Measurements from ENCODE around the gene RSBN1L.

RSBN1L gene

DNA sequence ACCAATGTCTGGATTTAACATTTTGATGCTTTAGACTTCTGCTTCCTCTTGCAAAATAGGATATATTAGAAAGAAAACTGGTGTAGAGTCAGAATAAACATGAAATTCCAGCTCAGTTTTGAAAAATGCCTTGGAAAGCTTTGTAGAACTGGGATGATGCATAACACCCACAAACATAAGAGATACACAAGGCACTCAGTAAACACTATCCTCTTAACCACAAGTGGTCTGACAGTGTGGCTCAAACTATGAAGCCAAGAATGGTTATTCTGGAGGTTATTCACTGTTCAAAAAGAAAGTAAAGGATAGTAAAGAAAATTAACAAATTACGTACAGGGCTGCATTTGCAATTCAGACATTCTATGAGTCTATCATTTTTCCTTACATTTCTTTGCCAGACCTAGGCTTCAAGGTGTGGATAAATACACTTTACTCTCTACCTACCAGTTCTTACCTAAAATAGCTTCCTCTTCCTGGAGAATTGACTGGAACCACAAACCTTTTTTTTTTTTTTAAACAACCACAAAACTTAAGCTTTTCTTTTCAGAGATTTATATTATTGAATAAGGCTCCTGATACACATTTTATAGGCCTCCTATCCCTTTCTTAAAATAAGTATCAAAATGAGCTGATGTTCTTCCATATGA, 9.0 kb upstream of the RSBN1L start:
- Histone ChIP-seq H3K36me3 (ENCODE audit: control insufficient read depth, insufficient read depth, low read length) (no peaks in the 10 kb centered on the region), H3K27me3 (ENCODE audit: control insufficient read depth, insufficient read depth, low read length, poor library complexity, severe bottlenecking) (no peaks in the 10 kb centered on the region), H3K4me1 (ENCODE audit: control insufficient read depth, insufficient read depth, low read length) (no peaks in the 10 kb centered on the region), H3K9me3 (ENCODE audit: control insufficient read depth, low read length) (no peaks in the 10 kb centered on the region), H3K4me3 (ENCODE audit: insufficient read depth, low read depth, low read length) (no peak overlapping the region), H3K27ac (ENCODE audit: insufficient read depth, low read depth, low read length, poor library complexity, severe bottlenecking) (no peak overlapping the region)
- 89 to 100% methylated on average over 1 of the region's 1 CpG for WGBS, 2 experiments

DNA sequence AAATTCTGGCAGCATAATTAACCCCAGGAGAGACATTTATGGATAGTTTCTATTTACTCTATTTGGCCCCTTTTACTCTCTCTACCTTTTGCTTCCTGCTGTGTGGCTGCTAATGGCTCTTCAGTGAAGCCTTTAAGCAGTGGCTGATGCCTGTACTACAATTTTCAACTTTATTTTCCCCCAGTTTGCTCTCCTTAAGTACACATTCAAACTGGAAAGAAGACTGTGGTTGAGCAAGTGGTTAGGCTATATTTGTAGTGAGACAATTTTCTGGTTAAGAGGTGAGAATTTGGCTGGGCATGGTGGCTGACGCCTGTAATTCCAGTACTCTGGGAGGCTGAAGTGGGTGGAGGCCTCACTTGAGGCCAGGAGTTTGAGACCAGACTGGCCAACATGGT, 8.5 kb upstream of the RSBN1L start:
- H3K4me3 ChIP-seq (ENCODE audit: insufficient read depth, low read depth, low read length): no peak overlapping the region
- no peaks in the 10 kb centered on the region for H3K36me3 ChIP-seq (ENCODE audit: control insufficient read depth, insufficient read depth, low read length)
- H3K27ac ChIP-seq (ENCODE audit: insufficient read depth, low read depth, low read length, poor library complexity, severe bottlenecking): no peak overlapping the region
- H3K4me1 ChIP-seq (ENCODE audit: control insufficient read depth, insufficient read depth, low read length): no peaks in the 10 kb centered on the region
- 85 to 88% methylated on average over 1 of the region's 1 CpG for WGBS, 2 experiments
- H3K27me3 ChIP-seq (ENCODE audit: control insufficient read depth, insufficient read depth, low read length, poor library complexity, severe bottlenecking): no peaks in the 10 kb centered on the region
- no peaks in the 10 kb centered on the region for H3K9me3 ChIP-seq (ENCODE audit: control insufficient read depth, low read length)

DNA sequence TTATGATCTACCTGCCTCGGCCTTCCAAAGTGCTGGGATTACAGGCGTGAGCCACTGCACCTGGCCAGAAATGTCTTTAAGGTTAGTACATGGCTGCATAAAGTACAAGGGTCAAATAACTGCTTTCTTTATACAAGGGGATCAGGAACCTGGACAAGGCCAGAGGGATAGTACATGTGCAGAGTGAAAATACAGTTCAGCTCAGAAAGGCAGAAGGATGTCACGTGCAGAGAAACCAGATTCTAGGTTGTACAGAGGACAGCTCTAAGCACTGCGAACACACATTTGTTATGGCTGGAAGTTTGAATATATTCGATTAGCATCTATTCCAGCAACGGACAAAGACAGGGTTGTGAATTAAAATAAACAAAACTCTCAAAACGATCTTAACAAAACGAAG, 6.0 kb upstream of the RSBN1L start:
- no peaks in the 10 kb centered on the region for H3K4me1 ChIP-seq (ENCODE audit: control insufficient read depth, insufficient read depth, low read length)
- H3K9me3 ChIP-seq (ENCODE audit: control insufficient read depth, low read length): no peaks in the 10 kb centered on the region
- no peaks in the 10 kb centered on the region for H3K27me3 ChIP-seq (ENCODE audit: control insufficient read depth, insufficient read depth, low read length, poor library complexity, severe bottlenecking)
- no peaks in the 10 kb centered on the region for H3K36me3 ChIP-seq (ENCODE audit: control insufficient read depth, insufficient read depth, low read length)
- no peak overlapping the region for H3K4me3 ChIP-seq (ENCODE audit: insufficient read depth, low read depth, low read length)
- 95 to 96% methylated on average over 8 of the region's 8 CpGs for WGBS, 2 experiments
- H3K27ac ChIP-seq (ENCODE audit: insufficient read depth, low read depth, low read length, poor library complexity, severe bottlenecking): no peak overlapping the region

DNA sequence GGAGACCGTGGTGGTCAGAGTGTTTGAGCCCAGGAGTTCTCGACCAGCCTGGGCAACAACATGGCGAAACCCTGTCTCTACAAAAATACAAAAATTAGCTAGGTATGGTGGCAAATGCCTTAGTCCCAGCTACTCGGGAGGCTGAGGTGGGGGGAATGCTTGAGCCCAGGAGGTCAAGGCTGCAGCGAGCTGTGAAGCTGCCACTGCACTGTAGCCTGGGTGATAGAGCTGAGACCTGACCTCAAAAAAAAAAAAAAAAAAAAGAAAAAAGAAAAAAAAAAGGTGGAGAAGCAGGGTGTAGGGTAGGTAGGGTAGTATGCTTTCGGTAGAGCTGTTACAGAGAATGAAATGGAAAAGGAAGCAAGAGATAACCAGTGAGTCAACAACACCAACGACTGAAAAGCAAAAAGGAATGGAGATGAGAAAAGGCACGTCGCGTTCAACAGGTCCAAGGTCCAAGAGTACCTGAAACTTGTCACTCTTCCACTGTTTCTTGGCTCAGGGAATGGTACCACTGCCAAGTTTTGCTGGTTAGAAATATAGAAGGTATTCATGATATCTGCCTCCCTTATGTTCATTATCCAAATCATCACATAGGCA, 4.3 kb upstream of the RSBN1L start:
- no peaks in the 10 kb centered on the region for H3K36me3 ChIP-seq (ENCODE audit: control insufficient read depth, insufficient read depth, low read length)
- no peak overlapping the region for H3K27ac ChIP-seq (ENCODE audit: insufficient read depth, low read depth, low read length, poor library complexity, severe bottlenecking)
- H3K4me1 ChIP-seq (ENCODE audit: control insufficient read depth, insufficient read depth, low read length): no peaks in the 10 kb centered on the region
- no peak overlapping the region for H3K4me3 ChIP-seq (ENCODE audit: insufficient read depth, low read depth, low read length)
- no peaks in the 10 kb centered on the region for H3K9me3 ChIP-seq (ENCODE audit: control insufficient read depth, low read length)
- 91 to 93% methylated on average over 10 of the region's 10 CpGs for WGBS, 2 experiments
- H3K27me3 ChIP-seq (ENCODE audit: control insufficient read depth, insufficient read depth, low read length, poor library complexity, severe bottlenecking): no peaks in the 10 kb centered on the region

DNA sequence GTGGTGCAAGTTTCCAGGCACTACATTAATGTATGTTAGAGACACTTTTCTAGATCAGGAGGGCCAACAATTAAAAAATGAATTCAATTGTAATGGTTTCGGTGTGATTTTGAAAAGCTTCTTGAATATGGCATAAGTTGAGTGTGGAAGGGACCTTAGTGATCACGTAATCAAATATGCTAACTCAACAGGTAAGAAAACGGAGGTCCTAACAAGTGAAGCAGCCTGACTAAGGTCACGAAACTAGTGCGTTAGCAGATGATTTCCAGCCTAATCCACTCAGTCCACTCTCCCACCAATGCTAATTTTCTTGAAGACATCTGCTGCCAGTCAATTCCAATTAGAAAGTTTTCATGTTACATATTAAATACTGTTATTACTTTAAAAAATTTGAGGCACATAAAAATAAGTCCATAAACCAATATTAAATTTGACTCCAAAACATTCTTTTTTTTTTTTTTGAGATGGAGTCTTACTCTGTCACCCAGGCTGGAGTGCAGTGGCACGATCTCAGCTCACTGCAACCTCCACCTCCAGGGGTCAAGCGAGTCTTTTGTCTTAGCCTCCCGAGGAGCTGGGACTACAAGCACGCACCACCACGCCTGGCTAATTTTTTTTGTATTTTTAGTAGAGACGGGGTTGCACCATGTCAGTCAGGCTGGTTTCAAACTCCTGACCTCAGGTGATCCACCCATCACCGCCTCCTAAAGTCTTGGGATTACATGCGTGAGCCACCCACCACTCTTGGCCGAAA, 2.3 kb upstream of the RSBN1L start:
- no peak overlapping the region for H3K4me3 ChIP-seq (ENCODE audit: insufficient read depth, low read depth, low read length)
- H3K27me3 ChIP-seq (ENCODE audit: control insufficient read depth, insufficient read depth, low read length, poor library complexity, severe bottlenecking): no peaks in the 10 kb centered on the region
- H3K4me1 ChIP-seq (ENCODE audit: control insufficient read depth, insufficient read depth, low read length): peaks cover 2% of the 10 kb centered on the region
- WGBS, 2 experiments: 85 to 89% methylated on average over 14 of the region's 14 CpGs
- H3K27ac ChIP-seq (ENCODE audit: insufficient read depth, low read depth, low read length, poor library complexity, severe bottlenecking): no peak overlapping the region
- no peaks in the 10 kb centered on the region for H3K36me3 ChIP-seq (ENCODE audit: control insufficient read depth, insufficient read depth, low read length)
- no peaks in the 10 kb centered on the region for H3K9me3 ChIP-seq (ENCODE audit: control insufficient read depth, low read length)

DNA sequence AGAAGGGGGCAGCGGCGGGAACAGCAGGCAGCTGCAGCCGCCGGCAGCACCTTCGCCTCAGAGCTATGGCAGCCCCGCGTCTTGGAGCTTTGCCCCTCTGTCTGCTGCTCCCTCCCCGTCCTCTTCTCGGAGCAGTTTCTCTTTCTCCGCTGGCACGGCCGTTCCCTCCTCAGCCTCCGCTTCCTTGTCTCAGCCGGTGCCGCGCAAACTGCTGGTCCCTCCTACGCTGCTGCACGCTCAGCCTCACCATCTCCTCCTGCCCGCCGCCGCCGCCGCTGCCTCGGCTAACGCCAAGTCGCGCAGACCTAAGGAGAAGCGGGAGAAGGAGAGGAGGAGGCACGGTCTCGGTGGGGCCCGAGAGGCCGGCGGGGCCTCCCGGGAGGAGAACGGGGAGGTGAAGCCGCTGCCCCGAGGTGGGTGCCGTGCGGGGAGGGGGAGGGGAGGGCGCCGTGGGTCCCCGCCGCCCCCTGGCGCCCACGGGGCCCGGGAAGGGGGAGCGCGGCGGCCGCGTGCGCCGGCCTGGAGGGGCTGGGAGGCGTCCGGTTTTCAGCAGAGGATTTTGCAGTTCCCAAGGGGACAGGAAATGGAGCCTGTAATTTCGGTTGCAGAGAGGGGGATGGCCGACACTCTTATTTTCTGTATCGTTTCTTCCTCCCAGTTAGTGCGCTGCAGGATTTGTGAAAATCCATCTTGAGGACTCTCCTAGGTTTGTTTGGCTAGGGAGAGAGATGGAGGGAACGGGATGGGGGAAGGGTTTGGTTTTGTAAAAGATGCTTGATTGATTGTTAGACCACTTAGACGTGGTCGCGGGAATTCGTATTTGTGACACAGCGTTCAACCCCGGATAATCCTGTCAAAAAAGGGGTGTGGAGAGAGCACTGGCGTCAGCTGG, 630 bp downstream of the RSBN1L start:
- H3K4me1 ChIP-seq (ENCODE audit: control insufficient read depth, insufficient read depth, low read length): peaks cover 4% of the 10 kb centered on the region
- peaks cover 5% of the 10 kb centered on the region for H3K36me3 ChIP-seq (ENCODE audit: control insufficient read depth, insufficient read depth, low read length)
- H3K9me3 ChIP-seq (ENCODE audit: control insufficient read depth, low read length): no peaks in the 10 kb centered on the region
- H3K27me3 ChIP-seq (ENCODE audit: control insufficient read depth, insufficient read depth, low read length, poor library complexity, severe bottlenecking): no peaks in the 10 kb centered on the region
- peak overlapping the region; percentile 90 for H3K27ac ChIP-seq (ENCODE audit: insufficient read depth, low read depth, low read length, poor library complexity, severe bottlenecking)
- 0 to 1% methylated on average over 67 of the region's 67 CpGs for WGBS, 2 experiments
- peak overlapping the region; percentile 90 for H3K4me3 ChIP-seq (ENCODE audit: insufficient read depth, low read depth, low read length)

DNA sequence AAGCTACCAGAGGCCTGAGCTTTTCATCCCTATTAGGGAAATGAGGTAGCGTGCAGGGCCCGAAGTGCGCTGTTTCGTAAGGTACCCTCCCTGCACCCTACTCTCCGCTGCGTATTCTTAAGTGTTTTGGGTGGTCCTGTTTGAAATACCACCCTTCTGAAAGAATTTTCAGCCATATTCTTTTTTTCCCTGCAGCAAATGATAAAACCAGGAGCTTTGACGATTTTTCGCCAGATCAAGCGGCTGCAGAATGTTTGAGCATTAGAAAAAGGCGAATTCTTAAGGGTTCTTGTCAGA, 1.2 kb downstream of the RSBN1L start:
- Histone ChIP-seq H3K9me3 (ENCODE audit: control insufficient read depth, low read length) (no peaks in the 10 kb centered on the region), H3K27me3 (ENCODE audit: control insufficient read depth, insufficient read depth, low read length, poor library complexity, severe bottlenecking) (no peaks in the 10 kb centered on the region), H3K4me1 (ENCODE audit: control insufficient read depth, insufficient read depth, low read length) (peaks cover 4% of the 10 kb centered on the region), H3K4me3 (ENCODE audit: insufficient read depth, low read depth, low read length) (peak overlapping the region; percentile 90), H3K27ac (ENCODE audit: insufficient read depth, low read depth, low read length, poor library complexity, severe bottlenecking) (no peak overlapping the region), H3K36me3 (ENCODE audit: control insufficient read depth, insufficient read depth, low read length) (peaks cover 5% of the 10 kb centered on the region)
- WGBS, 2 experiments: 1 to 3% methylated on average over 10 of the region's 10 CpGs

DNA sequence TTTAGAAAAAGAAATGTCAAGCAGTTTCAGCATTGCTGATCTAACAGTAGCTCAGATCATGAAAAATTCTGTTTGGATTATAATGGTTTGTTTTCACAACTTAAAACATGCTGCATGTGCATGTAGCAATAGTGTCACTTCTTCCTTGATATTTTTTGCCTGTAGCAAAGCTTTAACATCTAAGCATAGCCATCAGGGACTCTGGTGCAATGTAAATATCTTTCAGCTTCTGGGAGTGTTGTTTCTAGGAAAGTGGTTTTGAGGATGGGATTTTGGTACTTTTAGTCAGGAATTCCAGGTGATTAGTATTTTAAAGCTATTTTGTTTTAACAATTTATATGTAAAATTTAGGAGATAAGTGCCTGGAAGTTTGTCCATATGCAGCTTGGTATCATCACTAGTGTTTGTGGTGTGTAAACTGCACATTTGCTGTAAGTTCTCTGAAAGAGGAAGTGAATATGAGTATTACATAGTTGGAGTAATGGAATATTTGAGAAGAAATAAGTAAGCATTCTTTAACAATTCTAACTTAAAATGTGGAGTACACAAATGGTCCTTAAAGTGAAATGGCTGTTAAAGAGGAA, 1.9 kb downstream of the RSBN1L start:
- Histone ChIP-seq H3K27me3 (ENCODE audit: control insufficient read depth, insufficient read depth, low read length, poor library complexity, severe bottlenecking) (no peaks in the 10 kb centered on the region), H3K27ac (ENCODE audit: insufficient read depth, low read depth, low read length, poor library complexity, severe bottlenecking) (no peak overlapping the region), H3K4me3 (ENCODE audit: insufficient read depth, low read depth, low read length) (peak overlapping the region; percentile 90), H3K4me1 (ENCODE audit: control insufficient read depth, insufficient read depth, low read length) (peaks cover 4% of the 10 kb centered on the region), H3K36me3 (ENCODE audit: control insufficient read depth, insufficient read depth, low read length) (peaks cover 5% of the 10 kb centered on the region), H3K9me3 (ENCODE audit: control insufficient read depth, low read length) (no peaks in the 10 kb centered on the region)

DNA sequence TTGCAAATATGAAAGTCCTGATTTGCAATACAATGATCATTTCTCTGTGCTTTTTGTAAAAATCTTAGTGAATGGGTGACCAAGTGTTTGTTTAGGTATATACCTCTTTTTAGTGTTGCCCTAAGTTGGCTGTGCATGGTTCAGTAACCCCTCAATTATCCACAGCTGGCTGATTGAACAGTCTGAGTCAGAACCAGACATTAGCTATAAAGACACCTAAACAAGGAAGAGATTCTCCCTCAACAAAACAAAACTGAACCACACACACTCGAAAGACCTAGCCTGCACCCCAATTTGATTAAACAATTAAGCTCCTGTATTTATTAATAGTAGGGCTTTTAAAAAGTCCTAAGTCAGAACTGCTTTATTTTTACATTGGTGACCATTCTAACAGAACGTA, 2.8 kb downstream of the RSBN1L start:
- Histone ChIP-seq H3K4me3 (ENCODE audit: insufficient read depth, low read depth, low read length) (peak overlapping the region; percentile 4), H3K36me3 (ENCODE audit: control insufficient read depth, insufficient read depth, low read length) (peaks cover 5% of the 10 kb centered on the region), H3K9me3 (ENCODE audit: control insufficient read depth, low read length) (no peaks in the 10 kb centered on the region), H3K27me3 (ENCODE audit: control insufficient read depth, insufficient read depth, low read length, poor library complexity, severe bottlenecking) (no peaks in the 10 kb centered on the region), H3K4me1 (ENCODE audit: control insufficient read depth, insufficient read depth, low read length) (peaks cover 4% of the 10 kb centered on the region), H3K27ac (ENCODE audit: insufficient read depth, low read depth, low read length, poor library complexity, severe bottlenecking) (no peak overlapping the region)
- 94 to 100% methylated on average over 1 to 2 of the region's 2 CpGs for WGBS, 2 experiments

DNA sequence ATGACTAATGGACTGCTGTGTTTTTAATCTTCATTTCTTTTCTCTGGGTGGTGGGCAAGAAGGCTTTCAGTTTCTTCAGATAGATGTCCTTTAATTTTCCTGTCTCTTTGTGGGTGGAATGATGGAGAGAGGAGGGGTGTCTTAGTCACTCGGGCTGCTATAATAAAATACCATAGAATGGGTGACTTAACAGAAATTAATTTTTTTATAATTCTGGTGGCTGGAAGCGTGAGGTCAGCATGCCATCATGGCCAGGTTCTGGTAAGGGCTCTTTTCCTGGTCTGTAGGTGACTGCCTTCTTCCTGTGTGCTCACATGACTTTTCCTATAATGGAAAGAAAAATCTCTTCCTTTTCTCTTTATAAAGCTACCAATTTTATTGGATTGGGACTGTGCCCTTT, 6.3 kb downstream of the RSBN1L start:
- Histone ChIP-seq H3K9me3 (ENCODE audit: control insufficient read depth, low read length) (no peaks in the 10 kb centered on the region), H3K36me3 (ENCODE audit: control insufficient read depth, insufficient read depth, low read length) (peaks cover 5% of the 10 kb centered on the region), H3K4me3 (ENCODE audit: insufficient read depth, low read depth, low read length) (no peak overlapping the region), H3K4me1 (ENCODE audit: control insufficient read depth, insufficient read depth, low read length) (peaks cover 4% of the 10 kb centered on the region), H3K27me3 (ENCODE audit: control insufficient read depth, insufficient read depth, low read length, poor library complexity, severe bottlenecking) (no peaks in the 10 kb centered on the region), H3K27ac (ENCODE audit: insufficient read depth, low read depth, low read length, poor library complexity, severe bottlenecking) (no peak overlapping the region)
- WGBS, 2 experiments: 20 to 39% methylated on average over 2 of the region's 2 CpGs

All from ectodermal cell (in vitro differentiated cells).